HG02642 (cell line): ENCODE results near the gene FAM107B.
"Not testable (repeated sequence)": the region's sequence is repeated elsewhere in the genome, so short reads cannot be mapped to it uniquely, and the experiment has no call there.

Experiments
- ATAC-seq: cut with Tn5 transposase; IDR thresholded peaks from one replicate; pipeline ENCODE4 v1.9.1; 2021; ENCODE audit warnings: mild to moderate bottlenecking; ENCODE audit not compliant: unreplicated experiment, poor library complexity

Gene FAM107B

DNA sequence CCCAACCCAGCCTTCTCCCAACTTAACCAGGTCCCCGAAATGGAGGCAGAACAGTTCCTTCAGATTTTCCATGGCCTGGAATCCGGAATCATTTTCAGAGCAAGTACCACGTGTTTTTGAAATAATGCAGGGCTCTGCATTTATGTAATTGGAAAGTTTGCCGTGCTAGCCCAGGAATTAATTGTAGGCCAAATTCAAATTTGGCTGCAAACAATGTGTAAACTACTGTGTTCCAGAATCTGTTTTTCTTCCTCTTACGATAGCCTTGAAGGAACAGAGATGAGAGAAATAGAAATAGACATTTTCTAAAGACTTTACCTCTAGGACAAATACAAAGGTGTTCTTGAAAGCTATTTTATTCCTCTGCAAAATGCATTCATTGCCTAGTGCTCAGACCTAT lies 77.4 kb downstream of the FAM107B start:
- no peak for ATAC-seq

DNA sequence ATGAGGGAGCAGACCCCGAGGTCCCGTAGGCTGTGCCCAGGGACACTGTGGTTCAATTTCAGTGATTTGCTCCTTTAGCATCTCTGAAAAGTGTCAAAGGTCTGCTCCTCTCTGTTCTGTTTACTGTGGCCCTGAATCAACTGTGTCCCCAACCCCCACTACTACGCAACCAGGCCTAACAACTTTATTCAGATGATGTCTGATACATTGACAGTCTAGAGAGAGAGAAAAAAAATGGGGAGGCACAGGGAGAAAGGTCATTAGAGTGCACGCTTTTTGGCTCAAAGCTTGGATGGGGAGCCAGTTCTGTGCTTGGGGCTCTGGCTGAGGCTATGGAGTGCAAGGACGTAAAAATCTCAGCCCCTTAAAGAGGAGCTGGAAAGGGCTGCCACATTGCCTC lies 77.9 kb downstream of the FAM107B start:
- no peak for ATAC-seq

DNA sequence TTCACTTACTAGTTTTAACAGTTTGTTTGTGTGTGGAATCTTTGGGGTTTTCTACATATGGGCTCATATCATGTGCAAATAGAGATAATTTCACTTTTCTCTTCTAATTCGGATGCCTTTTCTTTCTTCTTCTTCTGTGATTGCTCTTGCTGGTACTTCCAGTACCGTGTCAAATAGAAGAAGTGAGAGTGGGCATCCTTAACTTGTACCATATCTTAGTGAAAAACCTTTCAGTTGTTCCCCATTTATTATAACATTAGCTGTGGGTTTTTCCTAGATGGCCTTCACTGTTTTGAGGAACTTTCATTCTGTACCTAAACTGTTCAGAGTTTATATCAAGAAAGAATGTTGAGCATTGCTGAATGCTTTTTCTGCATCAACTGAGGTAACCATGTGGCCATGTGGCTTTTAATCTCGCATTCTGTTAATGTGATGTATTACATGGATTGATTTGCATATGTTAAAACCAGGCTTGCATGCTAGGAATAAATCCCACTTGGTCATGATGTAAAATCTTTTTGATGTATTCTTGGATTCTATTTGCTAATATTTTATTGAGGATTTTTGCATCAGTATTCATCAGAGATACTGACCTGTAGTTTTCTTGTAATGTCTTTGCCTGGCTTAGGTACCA lies 78.7 kb downstream of the FAM107B start:
- ATAC-seq = no peak

DNA sequence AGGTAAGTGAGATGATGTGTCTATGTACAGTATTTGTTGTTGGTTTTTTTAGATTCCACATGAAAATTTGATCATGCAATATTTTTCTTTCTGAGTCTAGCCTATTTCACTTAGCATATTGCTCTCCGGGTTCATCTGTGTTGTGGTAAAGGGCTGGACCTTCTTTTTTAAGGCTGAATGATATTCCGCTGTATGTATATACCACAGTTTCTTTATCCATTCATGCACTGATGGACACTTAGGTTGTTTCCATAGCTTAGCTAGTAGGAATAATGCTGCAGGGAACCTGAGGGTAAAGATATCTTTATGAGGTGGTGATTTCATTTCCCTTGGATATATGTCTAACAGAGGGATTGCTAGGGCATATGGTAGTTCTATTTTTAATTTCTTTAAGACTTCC lies 80.8 kb downstream of the FAM107B start:
- no peak for ATAC-seq

DNA sequence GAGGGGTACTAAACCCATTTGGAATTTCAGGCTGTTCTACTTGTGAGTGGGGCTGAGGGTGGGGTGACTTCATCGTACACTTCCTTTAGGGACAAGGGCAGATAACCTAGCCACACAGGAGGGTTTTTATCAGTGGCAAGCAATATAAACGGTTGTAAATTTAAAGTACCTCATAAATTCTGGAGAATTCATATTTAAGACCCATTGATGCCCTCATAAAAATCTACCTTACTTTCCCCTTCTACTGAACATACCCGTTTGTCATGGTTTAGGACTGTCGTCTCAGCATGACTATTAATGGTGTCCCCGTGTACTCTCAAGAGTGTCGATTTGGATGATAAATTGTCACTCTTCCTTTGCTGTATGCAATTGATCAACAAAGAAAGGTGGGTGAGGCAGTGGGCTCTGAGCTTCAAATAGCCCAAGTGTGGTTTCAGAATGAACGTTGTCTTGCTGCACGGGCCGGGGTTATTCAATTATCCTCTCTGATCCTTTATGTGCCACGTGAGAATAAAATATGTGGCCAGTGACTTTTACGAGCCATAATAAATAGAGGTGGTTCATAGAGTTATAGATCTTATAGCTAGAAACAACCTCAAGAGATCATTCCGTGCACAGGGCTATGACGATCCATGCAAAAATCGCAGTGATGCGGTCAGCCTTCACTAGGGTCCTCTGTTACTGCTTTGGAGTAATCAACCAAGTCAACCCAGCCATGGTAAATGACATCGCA lies 82.2 kb downstream of the FAM107B start:
- ATAC-seq = no peak

GRCh38 chr10:14691359-14691758 lies 83.3 kb downstream of the FAM107B start:
- ATAC-seq = no peak

GRCh38 chr10:14688606-14689005 lies 86.1 kb downstream of the FAM107B start:
- ATAC-seq = no peak

GRCh38 chr10:14688189-14688588 lies 86.5 kb downstream of the FAM107B start:
- not testable (repeated sequence) for ATAC-seq

- ATAC-seq = no peak
Measured at GRCh38 chr10:14687340-14687739, 87.4 kb downstream of the FAM107B start.

DNA sequence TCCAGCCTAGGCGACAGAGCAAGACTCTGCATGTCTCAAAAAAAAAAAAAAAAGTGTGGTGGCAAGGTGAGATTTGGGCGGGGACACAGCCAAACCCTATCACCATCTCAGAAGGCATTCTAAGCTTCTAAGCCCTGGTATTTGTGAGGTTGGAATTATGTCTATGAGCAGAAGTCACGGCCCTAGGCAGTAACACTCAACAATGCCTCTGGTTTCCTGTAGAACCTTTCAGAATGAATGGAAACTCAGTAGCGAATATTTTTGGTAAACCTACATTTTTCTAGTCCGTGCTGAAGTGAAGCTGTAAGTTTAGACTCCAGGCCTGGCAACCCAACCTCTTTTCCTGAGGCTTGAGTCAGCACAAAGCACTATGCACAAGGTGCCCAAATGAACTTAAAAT lies 88.3 kb downstream of the FAM107B start:
- ATAC-seq = no peak

- no peak for ATAC-seq
Measured at GRCh38 chr10:14684354-14684753, 90.3 kb downstream of the FAM107B start.

DNA sequence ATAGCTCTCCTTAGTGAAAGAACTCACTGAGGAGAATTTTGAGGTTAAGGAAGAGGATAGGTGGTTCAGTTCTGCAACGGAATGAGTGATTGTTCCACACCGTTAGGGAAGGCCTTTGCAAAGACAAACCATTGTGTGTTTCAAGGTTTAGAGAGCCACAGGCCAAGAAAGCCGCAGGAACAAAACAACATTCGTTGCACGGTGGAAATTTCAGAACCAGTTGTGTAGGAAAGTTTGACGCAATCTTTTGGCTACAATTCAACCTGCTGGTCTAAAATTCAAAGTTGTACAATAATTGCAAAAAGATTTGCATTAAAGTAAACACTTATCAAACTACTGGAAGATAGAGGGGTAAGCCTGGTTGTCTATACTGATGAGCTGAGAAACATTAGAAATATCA lies 91.4 kb downstream of the FAM107B start:
- ATAC-seq = no peak

GRCh38 chr10:14681802-14682201 lies 92.9 kb downstream of the FAM107B start:
- ATAC-seq = no peak

DNA sequence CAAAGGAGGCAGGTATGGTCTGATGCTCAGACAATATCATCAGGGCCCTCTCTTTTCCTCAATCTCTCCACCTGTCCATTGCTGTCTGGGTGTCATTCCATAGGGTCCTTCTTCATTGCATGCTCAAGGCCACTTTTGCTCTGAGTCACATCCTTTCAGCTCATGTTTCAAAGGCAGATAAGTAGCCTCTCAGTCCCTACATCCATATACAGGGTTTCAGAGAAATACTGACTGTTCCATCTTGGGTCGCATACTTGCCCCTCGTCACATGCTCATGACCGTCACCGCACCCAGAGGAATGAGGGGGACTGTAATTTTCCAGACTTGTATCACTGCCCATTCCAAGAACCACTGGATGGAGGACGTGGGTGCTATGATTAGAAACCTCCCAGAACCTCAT lies 93.4 kb downstream of the FAM107B start:
- no peak for ATAC-seq

DNA sequence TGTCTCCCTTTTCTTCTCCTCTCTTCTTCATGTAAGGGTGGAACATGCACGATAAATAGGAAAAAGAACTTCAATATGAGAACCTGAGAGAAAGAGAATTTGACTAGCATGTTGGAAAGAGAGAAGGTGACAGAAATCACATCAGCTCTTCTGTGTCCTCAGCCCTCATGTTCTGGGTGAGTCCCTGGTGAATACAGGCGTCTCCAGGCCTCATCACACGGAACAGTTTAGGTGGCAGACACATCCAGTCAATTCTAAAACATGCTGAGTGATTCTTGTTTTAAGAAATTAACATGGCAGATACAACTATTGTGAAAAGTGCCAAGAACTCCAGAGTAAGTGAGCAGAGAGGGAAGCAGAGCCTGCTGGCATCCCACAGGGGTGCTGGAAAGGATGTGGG lies 96.1 kb downstream of the FAM107B start:
- ATAC-seq = no peak

DNA sequence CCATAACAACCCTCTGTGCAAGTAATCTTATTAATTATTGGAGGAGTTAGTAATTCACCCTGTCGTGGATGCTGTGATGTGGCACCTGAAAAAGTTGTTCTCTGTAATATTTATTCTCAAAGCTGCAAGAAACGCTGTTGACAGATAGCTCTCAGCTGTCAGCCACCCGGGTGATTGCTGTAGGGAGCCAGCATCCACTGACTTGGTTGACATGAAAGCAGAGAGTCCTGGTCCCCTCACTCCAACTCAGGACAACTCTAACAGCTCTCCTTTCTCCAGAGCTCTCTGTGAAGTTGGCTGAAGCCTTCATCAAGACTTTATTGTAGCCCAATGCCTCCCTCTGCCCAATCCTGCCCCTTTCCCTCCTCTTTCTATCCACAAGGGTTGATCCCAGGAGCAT lies 98.0 kb downstream of the FAM107B start:
- no peak for ATAC-seq

- ATAC-seq = no peak
Measured at GRCh38 chr10:14674376-14675050, 100.2 kb downstream of the FAM107B start.

GRCh38 chr10:14673189-14673861 lies 101.4 kb downstream of the FAM107B start:
- no peak for ATAC-seq

DNA sequence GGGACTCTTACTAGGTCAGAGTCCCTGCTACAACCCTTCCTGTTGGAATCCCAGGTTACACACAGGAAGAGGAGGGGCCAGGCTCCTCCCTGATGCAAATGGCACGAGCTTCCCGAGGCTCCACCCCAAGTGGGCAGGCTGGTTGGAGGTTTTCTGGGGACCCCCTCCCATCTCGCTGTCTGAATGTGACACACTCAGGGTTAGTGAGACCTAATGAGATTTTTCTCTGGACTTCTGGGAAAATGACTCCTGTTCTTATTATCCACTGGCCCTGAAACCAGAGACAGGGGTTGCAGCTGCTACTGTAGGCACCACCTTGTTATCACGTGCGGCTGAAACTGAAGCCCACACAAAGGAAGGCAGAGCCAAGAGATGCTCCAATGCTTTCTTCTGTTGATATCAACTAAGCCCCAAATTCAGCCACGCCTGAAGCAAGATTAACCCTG lies 103.3 kb downstream of the FAM107B start:
- ATAC-seq = no peak

DNA sequence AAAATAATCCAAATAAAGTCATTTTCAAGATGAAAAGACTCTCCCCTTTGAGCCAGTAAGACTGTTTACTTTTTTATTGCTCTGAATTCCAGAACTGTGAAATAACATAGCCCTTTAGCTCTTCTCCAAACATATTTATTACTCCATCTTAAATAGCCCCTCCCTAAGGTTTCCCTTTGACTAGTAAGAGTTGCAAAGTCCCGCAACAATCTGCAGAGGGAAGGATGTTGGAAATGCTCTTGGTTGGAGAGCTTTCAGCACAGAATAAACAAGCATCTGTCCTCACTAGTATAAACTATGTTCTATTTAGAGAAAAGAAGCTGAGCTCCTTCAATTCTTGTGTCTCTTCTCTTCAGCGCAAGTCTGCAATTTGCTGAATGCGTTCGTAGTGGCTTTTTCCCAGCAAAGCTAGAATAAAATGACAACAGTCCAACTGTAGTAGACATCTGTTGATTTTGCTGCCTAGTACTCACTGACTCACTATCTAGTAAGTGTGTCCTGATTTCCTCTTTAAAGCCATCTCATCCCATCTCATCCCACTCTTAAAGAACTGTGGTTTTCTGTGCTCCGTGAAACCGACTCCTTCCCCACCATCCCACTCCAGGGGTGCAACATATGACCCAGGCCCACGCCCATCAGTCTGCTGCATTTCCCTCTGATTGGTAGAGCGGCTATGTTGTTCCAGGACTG lies 104.0 kb downstream of the FAM107B start:
- no peak for ATAC-seq
